GM12891 (cell line): ENCODE data around the gene ZNF716.

ENCODE experiments used
- DNase-seq: peaks from one replicate; pipeline ENCODE4 v3.0.0; 2011; ENCODE audit warnings: low spot score; ENCODE audit not compliant: insufficient read length
- FAIRE-seq: peaks from 2 replicates; lab custom pipeline; 2011; peaks lifted over from hg19 to GRCh38; lab: Jason Lieb, UNC
- PAX5 ChIP-seq: IDR thresholded peaks from 2 replicates; pipeline ENCODE4 v1.6.1; 2011; ENCODE audit warnings: low read length, moderate library complexity, mild to moderate bottlenecking; ENCODE audit not compliant: insufficient read depth, severe bottlenecking
- POLR2A ChIP-seq: IDR thresholded peaks from 2 replicates; pipeline ENCODE4 v1.6.1; 2011; ENCODE audit warnings: low read depth, low read length, control low read depth
- POLR2AphosphoS5 ChIP-seq: IDR thresholded peaks from 2 replicates; pipeline ENCODE4 v1.6.1; 2011; ENCODE audit warnings: low read depth, low read length, control low read depth
- POU2F2 ChIP-seq: IDR thresholded peaks from 2 replicates; pipeline ENCODE4 v1.6.1; 2011; ENCODE audit warnings: low read depth, mild to moderate bottlenecking, control low read depth, low read length, moderate library complexity
- SPI1 ChIP-seq: IDR thresholded peaks from 2 replicates; pipeline ENCODE4 v1.6.1; 2011; ENCODE audit warnings: low read depth, low read length, control low read depth
- TAF1 ChIP-seq: IDR thresholded peaks from 2 replicates; pipeline ENCODE4 v1.6.1; 2011; ENCODE audit warnings: low read depth, low read length, control low read depth

Gene ZNF716

GRCh38 chr7:57414415-57414814 lies 35.6 kb upstream of the ZNF716 start:
- DNase-seq (no peak), FAIRE-seq (no peak)
- TF ChIP-seq SPI1 (no peak), POLR2A (no peak), POLR2AphosphoS5 (no peak), PAX5 (no peak), POU2F2 (no peak), TAF1 (no peak)

GRCh38 chr7:57414852-57415251 lies 35.1 kb upstream of the ZNF716 start:
- no peak for FAIRE-seq
- no peak for DNase-seq
- no peak for TF ChIP-seq POU2F2
- TF ChIP-seq SPI1: no peak
- TF ChIP-seq TAF1: no peak
- TF ChIP-seq POLR2AphosphoS5: no peak
- no peak for TF ChIP-seq POLR2A
- TF ChIP-seq PAX5: no peak

GRCh38 chr7:57415326-57415725 lies 34.7 kb upstream of the ZNF716 start:
- TF ChIP-seq SPI1 (no peak), PAX5 (no peak)
- FAIRE-seq (no peak), DNase-seq (no peak)

GRCh38 chr7:57415730-57416129 lies 34.2 kb upstream of the ZNF716 start:
- DNase-seq (no peak), FAIRE-seq (no peak)
- no peak for TF ChIP-seq PAX5
- TF ChIP-seq SPI1: no peak
- no peak for TF ChIP-seq TAF1
- TF ChIP-seq POLR2AphosphoS5: no peak
- TF ChIP-seq POLR2A: no peak
- no peak for TF ChIP-seq POU2F2

GRCh38 chr7:57416601-57417358 lies 33.2 kb upstream of the ZNF716 start:
- FAIRE-seq: no peak
- TF ChIP-seq PAX5: no peak
- no peak for TF ChIP-seq SPI1
- TF ChIP-seq POLR2AphosphoS5: no peak
- no peak for TF ChIP-seq TAF1
- no peak for TF ChIP-seq POU2F2
- no peak for TF ChIP-seq POLR2A

GRCh38 chr7:57417736-57418135 lies 32.2 kb upstream of the ZNF716 start:
- no peak for DNase-seq
- no peak for FAIRE-seq
- no peak for TF ChIP-seq PAX5
- no peak for TF ChIP-seq POU2F2
- no peak for TF ChIP-seq POLR2AphosphoS5
- no peak for TF ChIP-seq TAF1
- no peak for TF ChIP-seq POLR2A
- no peak for TF ChIP-seq SPI1

More at GRCh38 chr7:57416601-57417358, 33.2 kb upstream of the ZNF716 start:
- DNase-seq: no peak

GRCh38 chr7:57423768-57424167 lies 26.2 kb upstream of the ZNF716 start:
- FAIRE-seq: no peak
- TF ChIP-seq TAF1: no peak
- no peak for TF ChIP-seq PAX5
- no peak for TF ChIP-seq POU2F2
- no peak for TF ChIP-seq SPI1
- no peak for TF ChIP-seq POLR2A
- no peak for DNase-seq

- no peak for TF ChIP-seq PAX5
- no peak for TF ChIP-seq SPI1
- TF ChIP-seq POU2F2: no peak
- no peak for TF ChIP-seq TAF1
- TF ChIP-seq POLR2AphosphoS5: no peak
- no peak for TF ChIP-seq POLR2A
- FAIRE-seq: no peak
Measured at GRCh38 chr7:57424515-57425238, 25.3 kb upstream of the ZNF716 start.

GRCh38 chr7:57425239-57425944 lies 24.6 kb upstream of the ZNF716 start:
- FAIRE-seq (no peak), DNase-seq (no peak)
- TF ChIP-seq POU2F2 (no peak), POLR2A (no peak), POLR2AphosphoS5 (no peak), PAX5 (no peak), TAF1 (no peak), SPI1 (no peak)

More at GRCh38 chr7:57424515-57425238, 25.3 kb upstream of the ZNF716 start:
- DNase-seq: no peak
